ENCODE data around the gene RXRA.

Gene RXRA

DNA sequence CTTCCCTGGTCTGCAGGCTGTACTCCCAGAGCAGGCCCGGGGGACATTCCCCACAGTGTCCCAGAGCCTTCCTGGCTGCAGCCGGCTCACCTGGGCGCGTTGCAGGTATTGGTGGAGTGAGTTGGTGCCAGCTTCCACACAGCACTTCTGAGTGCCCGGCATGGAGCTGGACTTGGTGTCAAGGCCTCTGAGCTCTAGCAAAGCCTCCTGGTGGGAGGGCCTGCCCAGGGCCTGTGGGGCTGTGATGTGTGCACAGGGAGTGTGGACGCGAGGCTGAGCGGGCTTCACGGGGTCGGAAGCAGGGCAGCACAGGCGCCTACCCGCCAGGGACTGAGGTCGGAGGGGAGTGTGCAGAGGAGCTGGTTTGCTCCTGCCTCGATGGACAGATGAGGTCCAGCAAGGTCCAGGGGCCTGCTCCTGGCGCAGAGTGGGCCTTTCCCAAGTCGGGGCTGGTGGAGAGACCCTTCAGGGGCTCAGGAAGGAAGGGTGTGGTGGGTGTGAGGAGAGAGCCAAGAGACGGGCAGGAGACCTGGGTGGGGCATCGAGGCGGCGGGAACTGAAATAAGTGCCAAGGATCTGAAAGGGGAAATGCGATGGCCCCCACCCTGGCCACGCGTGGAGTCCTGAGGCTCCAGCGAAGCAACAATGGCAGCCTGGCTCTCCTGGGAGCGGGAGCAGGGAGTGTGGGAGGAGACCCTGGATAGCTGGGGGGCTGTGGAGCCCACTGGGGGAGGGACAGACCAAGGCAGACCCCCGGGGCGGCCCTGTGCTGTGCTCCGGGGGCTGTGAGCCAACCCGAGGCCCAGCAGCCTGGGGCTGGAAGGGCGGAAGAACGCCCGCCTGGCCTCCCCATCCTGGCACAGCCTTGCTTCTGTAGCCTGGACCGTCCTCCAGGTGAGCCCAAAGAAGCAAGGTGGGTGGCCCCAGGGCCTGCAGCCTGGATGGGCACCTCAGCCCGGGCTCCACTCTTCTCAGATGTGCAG is 78.4 kb downstream of the RXRA start:
- DNase-seq, result peak; percentile 36

DNA sequence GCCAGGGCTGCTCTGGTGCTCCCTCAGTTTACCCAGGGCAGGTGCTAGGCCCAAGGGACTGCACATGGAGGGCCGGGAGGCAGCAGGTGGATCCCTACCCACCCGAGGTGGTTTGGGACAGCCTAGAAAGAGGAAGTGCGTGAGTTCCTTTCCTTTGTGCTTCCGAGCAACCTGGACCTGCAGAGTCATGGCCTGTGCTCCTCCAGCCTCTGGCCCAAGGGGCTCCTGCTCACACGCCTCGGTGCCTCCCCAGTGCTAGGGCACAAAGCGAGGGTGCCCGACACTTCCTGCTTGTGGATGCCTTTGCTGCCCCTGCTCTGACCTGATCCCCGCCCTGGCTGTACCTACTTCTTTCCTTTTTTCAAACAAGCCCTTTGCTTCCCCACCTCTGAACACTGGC is 79.3 kb downstream of the RXRA start:
- peak; percentile 41 for DNase-seq

DNA sequence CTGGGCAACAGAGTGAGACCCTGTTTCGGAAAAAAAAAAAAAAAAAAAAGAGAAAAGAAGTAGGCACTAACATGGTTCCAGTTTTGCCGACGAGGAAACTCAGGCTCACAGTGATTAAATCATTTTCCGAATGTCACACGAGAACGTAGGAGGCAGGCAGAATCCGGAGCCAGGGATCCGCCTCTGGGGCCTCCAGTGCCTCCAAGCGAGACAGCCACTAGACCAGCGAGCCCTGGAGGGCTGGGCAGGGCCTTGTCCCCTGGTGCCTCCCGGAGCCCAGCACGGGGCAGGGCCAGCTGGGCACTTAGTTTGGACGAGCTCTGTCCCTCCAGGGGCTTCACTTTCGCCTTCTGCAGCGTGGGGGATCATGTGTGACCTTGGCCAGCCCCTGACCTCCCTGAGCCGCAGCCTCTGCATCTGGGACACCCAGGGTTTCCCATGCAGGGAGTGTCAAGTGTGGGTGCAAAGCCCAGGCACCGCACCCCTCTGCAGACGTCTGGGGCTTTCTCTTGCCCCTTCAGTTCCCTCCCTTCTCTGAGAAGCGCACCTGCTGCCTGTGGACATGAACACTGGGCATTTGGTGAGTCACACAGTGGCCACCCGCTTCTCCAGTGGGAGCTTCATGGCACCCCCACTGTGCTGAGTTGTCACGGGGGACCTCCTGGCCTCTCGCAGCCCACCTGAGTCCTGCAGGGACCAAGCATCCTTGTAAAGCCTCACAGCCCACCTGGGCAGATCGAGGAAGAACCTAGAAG is 80.3 kb downstream of the RXRA start:
- DNase-seq, result no peak

DNA sequence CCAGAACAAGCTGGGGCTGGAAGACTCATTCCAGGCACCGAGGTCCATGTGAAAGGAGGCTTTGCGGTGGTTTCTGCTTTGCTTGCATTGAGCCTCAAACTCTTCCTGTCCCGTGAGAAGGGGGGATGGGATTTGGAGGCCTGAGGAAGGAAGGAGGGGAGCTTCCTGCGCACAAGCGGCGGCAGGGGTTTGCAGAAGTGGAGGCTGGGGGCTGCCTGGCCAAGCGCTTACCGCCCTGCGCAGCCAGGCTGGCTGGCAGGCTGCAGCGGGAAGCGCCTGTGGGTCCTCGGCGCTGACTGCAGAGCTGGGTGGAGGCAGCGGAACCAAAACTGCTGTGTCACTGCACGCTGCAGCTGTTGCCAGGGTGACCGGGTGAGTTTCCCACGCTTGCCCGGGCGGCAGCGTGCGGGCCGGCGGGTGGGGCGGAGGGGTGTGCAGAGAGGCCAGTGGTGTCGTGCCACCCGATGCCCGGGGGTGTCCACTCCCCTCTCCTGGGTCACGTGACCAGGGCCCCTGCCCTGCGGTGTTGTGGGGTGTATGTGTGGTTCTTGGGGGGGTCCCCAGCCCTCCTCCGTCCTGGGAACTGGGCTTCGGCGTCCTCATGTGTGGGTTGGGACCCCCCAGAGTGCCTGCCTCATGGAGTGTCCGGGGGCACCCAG is 81.0 kb downstream of the RXRA start:
- peak; percentile 95 for DNase-seq

DNA sequence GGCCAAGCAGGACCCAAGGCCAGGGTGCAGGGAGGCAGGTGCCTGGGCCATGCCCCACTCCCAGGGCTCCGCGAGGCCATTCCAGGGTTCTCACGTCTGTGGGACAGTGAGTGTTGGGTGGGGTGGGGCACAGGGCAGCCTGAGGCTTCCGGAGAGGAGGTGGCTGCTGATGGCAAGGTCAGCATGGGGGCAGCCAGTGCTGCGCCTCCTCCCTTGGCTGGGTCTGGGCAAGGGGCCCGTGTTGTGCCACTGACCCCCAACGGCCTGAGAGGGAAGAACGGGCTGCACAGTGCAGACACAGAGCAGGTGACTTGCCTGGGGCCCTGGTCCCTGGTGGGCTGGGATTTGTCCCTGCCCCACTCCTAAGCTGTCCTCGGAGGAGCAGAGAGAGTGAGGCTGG is 82.1 kb downstream of the RXRA start:
- DNase-seq, result no peak

DNA sequence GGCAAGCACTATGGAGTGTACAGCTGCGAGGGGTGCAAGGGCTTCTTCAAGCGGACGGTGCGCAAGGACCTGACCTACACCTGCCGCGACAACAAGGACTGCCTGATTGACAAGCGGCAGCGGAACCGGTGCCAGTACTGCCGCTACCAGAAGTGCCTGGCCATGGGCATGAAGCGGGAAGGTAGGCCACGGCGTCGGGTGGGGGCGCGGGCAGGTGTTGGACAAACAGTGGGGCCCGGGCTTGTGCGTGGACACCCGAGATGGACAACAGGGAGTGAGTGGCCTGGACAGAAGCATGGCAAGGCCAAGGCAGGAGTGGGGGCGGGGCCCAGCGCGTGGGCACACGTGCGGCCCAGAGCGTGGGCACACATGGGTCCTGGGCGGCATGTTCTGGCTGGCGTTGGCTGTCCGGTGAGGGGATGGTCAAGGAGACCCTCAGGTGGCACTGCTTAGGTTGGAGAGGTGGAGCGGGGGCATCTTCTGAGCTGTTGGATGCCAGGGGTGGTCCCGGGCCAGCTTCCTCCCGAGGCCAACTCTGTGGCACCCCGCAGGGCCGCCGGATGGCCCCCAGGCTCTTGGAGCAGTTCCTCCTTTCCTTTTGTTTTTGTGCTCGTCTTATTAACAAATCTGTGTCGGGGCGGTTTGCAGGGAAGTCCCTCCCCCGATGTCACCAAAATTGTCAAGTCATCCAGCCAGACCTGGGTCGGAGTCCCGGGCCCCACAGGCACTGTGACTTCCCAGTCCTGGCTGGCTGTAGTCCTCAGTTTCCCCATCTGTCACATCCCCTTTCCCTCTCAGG is 82.9 kb downstream of the RXRA start:
- DNase-seq, result peak; percentile 53

DNA sequence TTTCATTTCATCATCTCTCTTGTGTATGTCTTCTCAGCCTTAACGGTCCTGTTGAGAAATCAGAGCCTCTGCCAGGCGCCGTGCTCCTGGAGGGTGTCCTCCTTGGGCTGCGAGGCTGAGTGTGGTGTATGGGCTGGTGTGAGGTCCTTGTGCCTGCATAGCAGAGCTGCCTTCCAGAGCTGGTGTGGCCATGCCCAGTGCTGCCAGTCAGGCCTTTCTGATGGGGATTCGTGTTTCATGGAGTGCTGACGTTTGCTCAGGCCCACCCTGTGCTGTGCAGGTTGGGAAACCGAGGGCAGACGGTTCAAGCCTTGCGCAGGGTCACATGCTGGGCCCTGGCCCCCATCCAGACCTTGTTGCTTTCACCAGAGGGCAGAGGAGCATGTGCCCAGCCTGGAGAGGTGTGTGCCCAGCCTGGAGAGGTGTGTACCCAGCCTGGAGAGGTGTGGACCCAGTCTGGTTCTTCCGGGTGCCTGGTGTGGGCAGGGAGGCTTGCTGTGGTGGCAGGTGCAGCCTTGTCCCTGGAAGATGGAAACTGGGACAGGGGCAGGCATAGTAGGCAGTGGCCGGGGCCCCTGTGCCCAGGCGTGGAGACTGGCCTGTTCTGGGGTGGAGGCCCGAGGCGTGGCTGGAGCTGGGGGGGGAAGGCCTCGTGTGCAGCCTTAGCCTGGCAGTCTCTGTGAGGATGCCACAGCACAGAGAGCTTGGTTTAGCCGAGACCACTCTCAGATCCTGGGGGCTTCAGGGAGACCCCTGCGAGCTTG is 84.0 kb downstream of the RXRA start:
- peak; percentile 50 for DNase-seq

DNA sequence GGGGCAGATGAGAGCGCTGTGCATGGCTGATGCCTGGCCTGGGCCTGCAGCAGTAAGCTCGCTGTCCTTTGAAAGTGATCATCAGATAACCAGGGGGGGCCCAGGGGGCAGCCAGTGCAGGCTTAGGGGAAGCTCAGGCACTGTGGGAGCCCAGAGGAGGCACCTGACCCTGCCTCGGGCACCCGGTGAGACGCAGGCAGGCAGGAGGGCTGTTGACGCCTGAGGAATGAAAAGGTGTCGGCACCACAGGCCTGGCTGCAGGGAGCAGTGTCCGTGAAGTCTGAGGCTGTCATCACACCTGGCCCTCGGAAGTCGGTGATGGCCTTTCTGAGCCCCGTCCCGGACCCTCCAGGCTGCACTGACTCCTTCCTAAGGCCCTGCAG is 84.6 kb downstream of the RXRA start:
- no peak for DNase-seq

DNA sequence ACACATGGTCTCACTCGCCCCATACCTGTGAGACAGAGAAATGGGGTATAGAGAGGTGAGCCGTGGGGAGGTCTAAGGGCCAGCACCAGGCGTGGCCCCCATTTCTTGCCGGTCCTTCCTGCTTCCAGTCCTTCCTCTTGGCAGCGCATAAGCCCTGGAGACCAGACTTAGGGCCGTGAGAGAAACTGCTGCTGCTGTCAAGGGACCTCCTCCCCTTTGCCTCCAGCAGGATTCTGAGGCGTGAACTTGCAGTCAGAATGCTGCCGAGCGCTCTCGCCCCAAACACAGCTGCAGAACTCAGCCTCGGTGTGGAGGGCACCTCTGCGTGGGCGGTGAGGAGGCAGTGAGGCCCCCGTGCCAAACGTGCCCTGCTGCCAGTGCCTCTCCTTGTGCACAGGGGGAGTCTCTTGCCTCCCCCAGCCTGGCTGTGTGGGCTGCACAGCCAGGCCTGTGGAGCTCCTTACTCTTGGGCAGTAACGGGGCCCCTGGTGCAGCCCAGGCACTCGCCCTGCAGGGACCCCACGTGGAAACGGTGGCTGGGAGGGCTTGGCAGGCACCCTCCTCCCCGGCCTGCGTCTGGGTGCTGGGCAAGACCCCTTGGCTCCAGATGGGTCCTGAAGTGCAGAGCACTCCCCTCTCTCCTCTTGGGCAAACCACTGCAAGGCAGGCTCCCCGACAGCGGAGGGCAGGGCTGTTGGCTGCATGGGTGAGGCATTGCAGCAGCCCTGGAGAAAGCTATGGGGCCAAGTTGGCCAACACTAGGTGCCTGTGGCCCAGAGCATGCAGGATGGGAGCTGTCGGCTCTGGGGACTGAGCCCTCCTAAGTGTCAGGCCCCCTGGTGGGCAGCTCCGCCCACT is 85.4 kb downstream of the RXRA start:
- no peak for DNase-seq

DNA sequence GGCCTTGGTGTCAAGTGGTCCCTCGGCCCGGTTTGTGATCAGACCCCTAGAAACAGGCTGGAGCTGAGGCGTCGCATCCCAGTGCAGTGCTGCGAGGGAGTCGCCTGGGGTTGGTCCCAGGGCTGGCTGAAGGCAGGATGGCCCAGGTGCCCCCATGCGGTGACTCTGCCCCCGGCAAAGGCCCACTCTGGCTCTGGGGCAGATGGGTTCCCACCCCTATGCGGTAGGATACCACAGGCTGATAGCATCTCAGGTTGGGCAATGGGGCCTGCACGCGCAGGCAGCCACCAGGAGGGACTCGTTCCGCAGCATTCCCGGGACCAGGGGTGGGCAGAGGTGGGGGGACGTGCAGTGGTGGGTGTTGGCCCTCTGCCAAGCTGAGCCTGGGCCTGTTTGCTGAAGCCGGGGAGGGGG is 86.0 kb downstream of the RXRA start:
- peak; percentile 52 for DNase-seq

DNA sequence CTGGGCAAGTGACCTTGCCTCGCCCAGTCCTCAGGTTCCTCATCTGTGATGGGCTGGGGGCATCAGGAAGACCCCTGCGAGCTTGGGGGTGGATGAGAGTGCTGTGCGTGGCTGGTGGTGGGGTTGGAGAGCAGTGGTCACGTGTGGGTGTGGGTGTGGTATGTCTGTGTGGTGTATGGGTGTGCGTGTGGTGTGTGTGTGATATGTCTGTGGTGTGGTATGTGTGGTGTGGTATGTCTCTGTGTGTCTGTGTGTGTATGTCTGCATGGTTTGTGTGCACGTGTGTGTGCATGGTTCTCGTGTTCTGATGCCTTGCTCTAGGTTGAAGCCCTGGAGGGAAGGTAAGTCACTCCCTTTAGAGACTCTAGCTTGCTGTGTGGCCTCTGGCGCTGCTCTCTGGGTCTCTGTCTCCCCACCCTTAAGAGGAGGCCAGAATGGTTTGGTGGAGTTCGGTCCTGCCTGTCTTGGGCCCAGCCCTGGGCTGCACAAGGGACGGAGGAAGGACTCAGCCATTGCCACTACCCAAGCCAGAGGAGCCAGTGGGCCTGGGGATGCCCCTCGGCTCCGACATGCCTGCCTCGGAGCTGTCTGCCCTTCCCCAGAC is 87.0 kb downstream of the RXRA start:
- DNase-seq, result no peak

DNA sequence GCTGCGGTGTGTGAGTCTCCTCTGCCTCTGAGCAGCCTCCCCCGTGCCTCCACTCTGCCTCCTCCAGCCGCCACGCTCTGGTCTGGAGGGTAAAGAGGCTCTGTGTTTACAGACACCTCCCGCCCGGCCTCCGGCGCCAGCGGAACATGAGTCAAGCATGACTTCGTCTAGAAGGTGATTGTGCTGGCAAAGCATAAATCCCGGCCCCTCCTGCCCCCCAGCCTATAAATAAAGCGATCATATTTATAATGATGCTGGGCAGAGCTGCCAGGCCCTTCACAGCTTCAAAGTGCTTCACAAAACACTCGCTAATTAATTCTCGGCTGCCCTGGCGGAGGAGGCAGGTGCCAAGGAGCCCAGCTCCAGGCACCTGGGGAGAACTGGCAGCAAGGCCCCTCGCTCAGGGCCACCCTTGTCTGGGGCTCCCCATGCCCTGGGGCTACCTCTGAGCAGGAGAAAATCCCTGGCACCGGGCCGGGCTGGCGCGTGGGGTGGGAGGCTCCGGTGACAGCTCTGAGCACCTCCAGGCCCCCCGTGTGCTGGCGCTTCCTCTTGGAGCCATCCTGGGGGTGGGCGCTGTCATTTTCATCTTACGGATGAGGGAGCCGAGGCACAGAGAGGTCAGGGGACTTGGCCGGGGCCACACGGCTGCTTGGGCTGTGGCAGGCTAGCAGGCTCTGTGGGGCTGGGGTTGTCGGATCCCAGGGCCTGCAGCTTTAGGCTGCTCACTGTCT is 87.8 kb downstream of the RXRA start:
- no peak for DNase-seq

DNA sequence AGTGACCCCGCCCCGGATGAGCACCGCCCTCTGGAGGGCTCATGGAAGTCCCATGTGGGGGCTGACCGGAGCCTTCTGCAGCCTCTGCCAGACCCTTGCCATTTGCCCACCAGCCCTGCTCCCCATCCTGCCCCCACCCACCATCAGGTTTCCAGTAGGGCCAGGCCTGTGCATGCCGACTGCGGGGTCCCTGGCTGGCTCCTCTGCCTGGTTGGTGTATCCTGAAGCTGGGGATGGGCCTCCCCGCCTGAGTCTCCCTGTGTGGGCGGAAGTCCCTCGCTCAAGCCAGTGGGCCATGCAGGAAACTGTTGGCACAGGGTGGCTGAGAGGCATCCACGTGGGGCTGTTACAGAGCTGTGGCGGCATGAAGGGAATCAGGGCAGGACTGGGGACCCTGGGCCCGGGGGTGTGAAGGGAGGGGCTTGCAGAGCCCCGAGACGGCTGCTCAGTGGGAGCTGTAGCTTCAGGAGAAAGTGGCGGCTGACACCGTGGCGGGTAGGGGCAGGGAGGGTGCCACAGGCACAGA is 88.7 kb downstream of the RXRA start:
- no peak for DNase-seq

DNA sequence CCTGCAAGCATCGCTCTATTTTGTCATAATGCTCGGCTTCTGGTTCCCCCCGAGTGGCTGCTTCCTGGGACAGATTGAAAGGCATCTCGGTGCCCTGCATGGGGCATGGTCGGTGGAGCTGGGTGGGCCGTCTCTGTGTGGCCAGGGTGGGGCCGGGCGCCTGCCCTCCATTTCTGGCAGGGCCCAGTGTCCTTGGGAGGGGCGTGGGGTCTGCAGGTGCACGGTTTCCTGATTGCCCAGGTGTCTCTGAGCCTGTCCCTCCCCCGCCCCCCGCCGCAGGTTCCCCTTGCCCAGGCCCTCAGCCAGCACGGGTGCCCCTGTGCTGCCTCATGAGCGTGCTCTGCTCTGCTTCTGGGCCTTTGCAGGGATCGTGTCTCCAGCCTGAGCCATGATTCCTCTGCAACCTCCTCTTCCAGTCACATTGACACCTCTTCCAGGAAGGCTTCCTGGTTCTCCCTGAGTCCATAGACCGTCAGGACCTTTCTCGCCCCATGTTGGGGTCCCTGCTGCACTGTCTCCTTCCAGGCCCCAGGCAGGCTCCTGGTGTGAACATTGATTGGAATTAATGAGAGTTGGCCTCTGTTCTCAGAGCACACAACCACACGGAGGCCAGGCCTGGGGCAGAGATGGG is 90.2 kb downstream of the RXRA start:
- no peak for DNase-seq

DNA sequence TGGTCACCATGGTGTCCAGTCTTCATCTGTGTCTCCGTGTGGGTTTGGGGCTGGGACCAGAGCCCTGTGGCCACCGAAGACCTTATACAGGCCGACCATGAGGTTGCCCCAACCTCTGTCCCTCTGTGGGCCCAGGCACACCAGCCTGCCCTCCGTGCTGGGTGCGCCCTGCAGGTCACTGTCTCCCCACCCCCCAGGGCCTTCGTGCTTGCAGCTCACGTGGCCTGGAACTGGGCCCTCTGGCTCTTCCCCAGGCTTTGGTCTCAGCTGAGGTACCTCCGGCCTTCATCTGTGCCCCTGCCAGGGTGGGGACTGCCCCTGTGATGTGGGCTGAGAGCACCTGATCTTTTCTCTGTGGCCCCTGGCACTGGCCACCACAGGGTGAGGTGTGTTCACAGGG is 92.1 kb downstream of the RXRA start:
- no peak for DNase-seq

DNA sequence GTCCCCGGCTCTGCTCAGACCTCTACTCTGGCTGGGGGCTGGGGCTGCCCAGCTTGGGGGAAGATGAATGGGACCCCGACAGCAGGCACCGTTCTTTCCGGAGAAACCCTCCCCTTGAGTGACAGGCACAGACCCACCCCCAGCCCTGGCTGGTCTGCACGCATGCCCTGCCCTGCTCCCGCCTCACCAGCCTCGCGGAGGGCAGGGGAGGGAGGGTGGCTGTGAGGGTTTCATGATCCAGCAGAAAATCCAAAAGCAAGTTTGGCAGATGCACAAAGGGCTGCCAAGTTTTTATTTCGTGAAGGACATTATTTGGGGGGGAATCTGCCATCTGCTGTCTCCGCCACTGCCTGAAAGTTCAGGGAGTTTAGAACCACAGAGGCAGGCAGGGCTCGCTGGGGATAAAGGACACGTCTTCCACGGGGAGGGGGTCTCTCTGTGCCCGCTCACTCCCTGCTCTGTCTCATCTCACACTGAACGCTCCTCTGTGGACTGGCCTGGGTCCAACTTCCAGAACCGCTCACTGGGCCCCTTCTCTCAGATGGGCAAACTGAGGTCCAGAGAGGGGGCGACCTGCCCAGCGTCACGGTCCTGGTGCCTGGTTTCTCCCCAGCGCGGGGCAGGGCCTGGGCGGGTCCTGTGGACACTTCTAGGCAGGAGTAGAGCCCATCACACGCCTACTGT is 92.9 kb downstream of the RXRA start:
- no peak for DNase-seq

DNA sequence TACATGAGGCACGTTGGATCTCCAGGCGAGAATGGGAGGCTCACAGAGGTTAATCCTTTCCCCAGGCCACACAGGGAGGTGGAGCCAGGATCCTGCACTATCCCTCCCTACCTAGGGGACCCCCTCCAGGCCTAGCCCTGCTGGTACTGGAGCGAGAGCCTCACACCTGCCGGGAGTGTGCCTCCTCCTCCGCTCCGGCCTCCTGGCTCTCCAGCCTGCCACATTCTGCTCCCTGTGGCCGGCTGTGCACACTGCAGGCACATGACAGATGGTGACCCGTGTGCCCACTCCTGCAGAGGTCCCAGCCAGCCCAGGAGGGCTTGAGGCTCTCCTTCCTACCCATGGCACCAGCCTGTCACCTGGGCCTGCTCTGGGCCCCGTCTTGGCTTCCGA is 93.4 kb downstream of the RXRA start:
- DNase-seq, result peak; percentile 39

DNA sequence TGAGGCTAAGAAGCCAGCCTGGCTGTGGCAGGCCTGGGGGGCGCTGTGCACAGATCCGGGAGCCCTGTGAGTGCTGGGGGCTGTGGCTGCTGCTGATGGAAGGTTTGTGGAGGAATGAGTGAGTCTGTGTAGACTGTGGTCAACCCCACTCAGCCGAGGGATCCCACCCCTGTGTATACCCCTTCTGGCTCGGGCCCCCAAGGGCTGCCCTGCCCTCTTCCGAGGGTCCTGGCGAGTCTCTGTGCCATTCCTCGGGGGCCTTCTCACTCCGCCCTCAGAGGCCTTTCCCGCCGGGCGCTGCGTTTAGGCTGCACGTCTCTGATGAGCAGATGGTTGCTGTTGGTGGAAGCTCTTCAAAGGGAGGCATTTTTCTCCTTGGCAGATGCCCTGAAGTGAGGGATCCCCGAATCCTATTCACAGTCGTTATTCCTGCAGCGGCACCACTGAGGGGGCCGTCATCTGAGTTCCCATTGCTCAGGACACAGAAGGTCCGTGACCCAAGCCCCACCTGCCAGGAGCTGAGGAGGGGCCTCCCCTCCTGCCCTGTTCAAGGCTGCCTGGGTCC is 94.1 kb downstream of the RXRA start:
- DNase-seq, result no peak

Measured in hematopoietic multipotent progenitor cell treated with erythropoietin and hydrocortisone succinate and interleukin-3 and kit ligand, for 6 days (in vitro differentiated cells).